ENCODE measurements around the gene DYNAP. TPM values are rescaled to one million over a fixed set of nuclear protein-coding genes. Genes with fewer than 3 reads are reported as not detected.

The DYNAP gene
- total RNA-seq, 3 donors from 2014 or later (not counting 1 experiment from before 2014, with no cell fraction given): not detected

- peaks cover 0 to 4% of the 10 kb centered on the region in 2 donors for H3K27me3 Mint-ChIP-seq (ENCODE audit: low read depth in 2 of 2)
- WGBS (ENCODE audit: insufficient coverage): 91% methylated on average over 3 of the region's 3 CpGs
- intact Hi-C loops (cut with micrococcal nuclease): no loop called here
- no peaks in the 10 kb centered on the region for H3K27me3 ChIP-seq (ENCODE audit: control insufficient read depth, insufficient read depth, low read length)
- no peaks in the 10 kb centered on the region for H3K36me3 ChIP-seq (ENCODE audit: control insufficient read depth, insufficient read depth, low read length)
- TF ChIP-seq, protein P1, sequence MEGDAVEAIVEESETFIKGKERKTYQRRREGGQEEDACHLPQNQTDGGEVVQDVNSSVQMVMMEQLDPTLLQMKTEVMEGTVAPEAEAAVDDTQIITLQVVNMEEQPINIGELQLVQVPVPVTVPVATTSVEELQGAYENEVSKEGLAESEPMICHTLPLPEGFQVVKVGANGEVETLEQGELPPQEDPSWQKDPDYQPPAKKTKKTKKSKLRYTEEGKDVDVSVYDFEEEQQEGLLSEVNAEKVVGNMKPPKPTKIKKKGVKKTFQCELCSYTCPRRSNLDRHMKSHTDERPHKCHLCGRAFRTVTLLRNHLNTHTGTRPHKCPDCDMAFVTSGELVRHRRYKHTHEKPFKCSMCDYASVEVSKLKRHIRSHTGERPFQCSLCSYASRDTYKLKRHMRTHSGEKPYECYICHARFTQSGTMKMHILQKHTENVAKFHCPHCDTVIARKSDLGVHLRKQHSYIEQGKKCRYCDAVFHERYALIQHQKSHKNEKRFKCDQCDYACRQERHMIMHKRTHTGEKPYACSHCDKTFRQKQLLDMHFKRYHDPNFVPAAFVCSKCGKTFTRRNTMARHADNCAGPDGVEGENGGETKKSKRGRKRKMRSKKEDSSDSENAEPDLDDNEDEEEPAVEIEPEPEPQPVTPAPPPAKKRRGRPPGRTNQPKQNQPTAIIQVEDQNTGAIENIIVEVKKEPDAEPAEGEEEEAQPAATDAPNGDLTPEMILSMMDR (IDR thresholded peaks at IDR 0.05): no peak
- ATAC-seq (no peak), DNase-seq (no peak)
- no peak overlapping the region for H3K4me3 Mint-ChIP-seq
- H3K4me3 ChIP-seq (ENCODE audit: low read length): no peak overlapping the region
- H3K36me3 Mint-ChIP-seq: no peaks in the 10 kb centered on the region
- H3K9me3 ChIP-seq (ENCODE audit: control insufficient read depth, insufficient read depth, low read length): no peaks in the 10 kb centered on the region
- no peaks in the 10 kb centered on the region for H3K4me1 ChIP-seq (ENCODE audit: control insufficient read depth, insufficient read depth, low read length)
- H3K27ac ChIP-seq (ENCODE audit: low read length): no peak overlapping the region
- no peaks in the 10 kb centered on the region for H3K9me3 Mint-ChIP-seq
- H3K4me1 Mint-ChIP-seq: no peaks in the 10 kb centered on the region
- no peak overlapping the region for H3K27ac Mint-ChIP-seq
These were observed 10.8 kb upstream of the DYNAP start for GRCh38 chr18:54580202-54580729.

- TF ChIP-seq, protein P1 (IDR thresholded peaks at IDR 0.05): no peak
- H3K4me3 Mint-ChIP-seq: no peak overlapping the region
- no peak for ATAC-seq
These were observed 7.0 kb upstream of the DYNAP start for GRCh38 chr18:54584065-54584464.

DNA sequence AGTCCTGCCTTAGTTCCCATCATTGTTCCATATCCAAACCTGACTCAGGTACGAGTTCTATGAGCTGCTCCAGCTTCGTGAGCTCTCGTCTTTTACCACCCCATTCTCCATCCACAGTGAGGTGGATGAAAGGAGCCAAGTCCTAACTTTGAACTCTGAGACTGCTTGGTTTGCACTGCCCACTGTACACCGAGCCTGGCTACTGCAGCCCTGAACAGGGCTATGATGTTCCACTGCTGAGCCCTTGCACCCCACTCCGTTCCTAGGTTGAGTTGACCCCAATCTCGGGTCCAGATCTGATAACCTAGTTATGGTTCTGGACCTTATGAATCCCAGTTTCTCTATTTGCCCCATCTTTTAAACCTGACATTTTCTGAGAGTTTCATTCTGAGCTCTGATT is 5.3 kb upstream of the DYNAP start:
- TF ChIP-seq, protein P1 (IDR thresholded peaks at IDR 0.05): no peak
- ATAC-seq: no peak
- no peaks in the 10 kb centered on the region for H3K9me3 Mint-ChIP-seq
- intact Hi-C loops (cut with micrococcal nuclease): no loop called here
- H3K27me3 Mint-ChIP-seq (ENCODE audit: low read depth in 2 of 2): peaks cover 8 to 10% of the 10 kb centered on the region in 2 donors
- WGBS (ENCODE audit: insufficient coverage): 67% methylated on average over 6 of the region's 6 CpGs
- no peaks in the 10 kb centered on the region for H3K27me3 ChIP-seq (ENCODE audit: control insufficient read depth, insufficient read depth, low read length)
- no peaks in the 10 kb centered on the region for H3K36me3 ChIP-seq (ENCODE audit: control insufficient read depth, insufficient read depth, low read length)
- no peak overlapping the region for H3K27ac Mint-ChIP-seq
- H3K27ac ChIP-seq (ENCODE audit: low read length): no peak overlapping the region
- H3K36me3 Mint-ChIP-seq: no peaks in the 10 kb centered on the region
- H3K4me1 ChIP-seq (ENCODE audit: control insufficient read depth, insufficient read depth, low read length): no peaks in the 10 kb centered on the region
- H3K4me3 ChIP-seq (ENCODE audit: low read length): no peak overlapping the region
- no peaks in the 10 kb centered on the region for H3K4me1 Mint-ChIP-seq
- H3K4me3 Mint-ChIP-seq: no peak overlapping the region
- no peak for DNase-seq
- H3K9me3 ChIP-seq (ENCODE audit: control insufficient read depth, insufficient read depth, low read length): no peaks in the 10 kb centered on the region

More at GRCh38 chr18:54584065-54584464, 7.0 kb upstream of the DYNAP start:
- Mint-ChIP-seq H3K9me3 (no peaks in the 10 kb centered on the region), H3K27me3 (ENCODE audit: low read depth in 2 of 2) (peaks cover 0 to 7% of the 10 kb centered on the region in 2 donors), H3K4me1 (no peaks in the 10 kb centered on the region), H3K27ac (no peak overlapping the region), H3K36me3 (no peaks in the 10 kb centered on the region)
- DNase-seq: no peak
- Histone ChIP-seq H3K36me3 (ENCODE audit: control insufficient read depth, insufficient read depth, low read length) (no peaks in the 10 kb centered on the region), H3K4me3 (ENCODE audit: low read length) (no peak overlapping the region), H3K9me3 (ENCODE audit: control insufficient read depth, insufficient read depth, low read length) (no peaks in the 10 kb centered on the region), H3K4me1 (ENCODE audit: control insufficient read depth, insufficient read depth, low read length) (no peaks in the 10 kb centered on the region), H3K27ac (ENCODE audit: low read length) (no peak overlapping the region), H3K27me3 (ENCODE audit: control insufficient read depth, insufficient read depth, low read length) (no peaks in the 10 kb centered on the region)
- no CpG with 5 or more reads among the region's 1 CpG for WGBS (ENCODE audit: insufficient coverage)
- intact Hi-C loops (cut with micrococcal nuclease): no loop called here

DNA sequence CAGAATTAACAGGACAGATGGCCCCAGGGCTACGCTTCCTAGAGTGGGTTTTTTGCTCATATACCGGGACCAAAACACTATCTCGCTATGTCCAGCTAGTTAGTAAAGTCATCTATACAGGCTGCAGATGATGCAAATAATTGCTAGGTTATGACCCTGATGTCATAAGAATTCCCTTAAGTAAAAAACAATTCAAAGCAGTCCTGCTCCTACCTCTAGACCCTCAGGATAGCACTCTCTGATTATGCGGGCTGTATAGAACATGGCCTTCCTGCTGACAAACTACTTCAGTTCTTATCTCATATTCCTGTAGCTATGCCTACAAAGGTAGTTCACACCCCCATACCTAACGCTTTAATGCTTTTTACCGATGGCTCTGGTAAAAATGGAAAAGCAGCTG is 13.2 kb downstream of the DYNAP start:
- Histone ChIP-seq H3K27ac (ENCODE audit: low read length) (no peak overlapping the region), H3K4me3 (ENCODE audit: low read length) (no peak overlapping the region), H3K4me1 (ENCODE audit: control insufficient read depth, insufficient read depth, low read length) (no peaks in the 10 kb centered on the region), H3K27me3 (ENCODE audit: control insufficient read depth, insufficient read depth, low read length) (no peaks in the 10 kb centered on the region), H3K9me3 (ENCODE audit: control insufficient read depth, insufficient read depth, low read length) (no peaks in the 10 kb centered on the region), H3K36me3 (ENCODE audit: control insufficient read depth, insufficient read depth, low read length) (no peaks in the 10 kb centered on the region)
- TF ChIP-seq, protein P1 (IDR thresholded peaks at IDR 0.05): no peak
- WGBS (ENCODE audit: insufficient coverage): 90% methylated on average over 6 of the region's 6 CpGs
- Mint-ChIP-seq H3K27me3 (ENCODE audit: low read depth in 2 of 2) (peaks cover under 1 to 4% of the 10 kb centered on the region in 2 donors), H3K36me3 (no peaks in the 10 kb centered on the region), H3K4me1 (peaks cover 7 to 8% of the 10 kb centered on the region in 2 donors), H3K27ac (no peak overlapping the region), H3K9me3 (no peaks in the 10 kb centered on the region), H3K4me3 (no peak overlapping the region)
- intact Hi-C loops (cut with micrococcal nuclease): no loop called here
- ATAC-seq: no peak
- DNase-seq: no peak
